ENCODE measurements around the gene XCL2. TPM values are rescaled to one million over a fixed set of nuclear protein-coding genes. Genes with fewer than 3 reads are reported as not detected.
A peak's percentile ranks its signal among the peaks of the same experiment; 100 is the strongest.
"Not testable (repeated sequence)": the region's sequence is repeated elsewhere in the genome, so short reads cannot be mapped to it uniquely, and the experiment has no call there.

The XCL2 gene
- not detected for total RNA-seq
- long read RNA-seq, result 0 reads

DNA sequence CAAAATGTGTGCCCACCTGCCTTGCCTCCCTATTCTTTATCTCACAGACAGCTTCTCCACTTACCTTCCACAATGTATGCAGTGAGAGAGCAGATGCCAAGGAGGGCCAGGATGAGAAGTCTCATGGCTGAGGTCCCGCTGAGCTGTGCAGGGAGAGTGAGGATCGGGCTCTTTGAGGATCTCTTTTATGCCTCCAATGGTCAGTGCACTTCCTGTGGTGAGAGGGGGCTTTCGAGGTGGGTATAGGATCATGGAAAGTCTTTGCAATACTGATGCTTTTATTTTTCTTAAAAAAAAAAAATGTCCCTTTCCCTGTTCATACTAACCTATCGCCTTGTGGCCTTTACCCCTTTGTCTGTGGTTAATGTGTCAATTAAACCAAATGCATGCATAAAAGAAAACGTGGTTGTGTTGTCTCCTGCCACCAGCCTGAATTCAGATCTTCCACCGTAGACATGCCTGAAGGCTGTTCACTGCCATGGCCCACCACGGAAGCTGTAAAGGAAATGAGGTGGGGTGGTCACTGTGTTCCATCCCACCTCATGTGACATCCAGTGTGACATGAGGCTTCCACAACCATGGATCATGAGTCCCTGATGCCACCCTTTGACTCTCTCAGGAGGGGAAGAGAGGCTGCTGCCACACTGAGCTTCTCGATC, at the start of gene XCL2:
TSS of gene XCL2 (minus strand) at position 158 of the 659 bp plus-strand sequence. CDS start at position 125, 33 bp downstream.
- DNase-seq; intact Hi-C loops (cut with DNase I); ATAC-seq (ENCODE audit: poor library complexity): not testable (repeated sequence)

- DNase-seq (no peak), ATAC-seq (ENCODE audit: poor library complexity) (no peak)
- intact Hi-C loops (cut with DNase I), result no loop called here
Observed at GRCh38 chr1:168591641-168592250, 47.9 kb upstream of the XCL2 start.

- no peak for ATAC-seq (ENCODE audit: poor library complexity)
- no peak for DNase-seq
- intact Hi-C loops (cut with DNase I), result no loop called here
Observed at GRCh38 chr1:168591066-168591465, 47.3 kb upstream of the XCL2 start.

DNA sequence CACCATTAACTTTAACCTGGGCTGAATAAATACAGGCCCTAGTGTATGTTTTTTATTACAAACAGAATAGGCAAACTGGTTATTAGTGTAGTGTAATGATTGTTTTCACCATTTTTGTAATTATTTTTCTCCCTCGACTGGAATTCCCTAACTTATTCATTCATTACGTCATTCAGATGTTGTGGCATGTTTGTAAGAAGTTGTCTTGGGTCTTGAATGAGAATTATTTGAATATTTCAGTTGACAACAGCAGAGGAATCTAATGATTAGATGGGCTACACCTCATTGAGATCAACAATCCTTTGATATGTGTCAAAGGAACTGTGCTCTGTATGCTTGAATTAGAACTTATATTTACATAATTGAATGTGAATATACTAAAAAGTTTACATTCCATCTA, 45.4 kb upstream of the XCL2 start:
- no peak for DNase-seq
- ATAC-seq (ENCODE audit: poor library complexity), result no peak
- intact Hi-C loops (cut with DNase I), result no loop called here

GRCh38 chr1:168585937-168586336, 42.1 kb upstream of the XCL2 start:
- no peak for ATAC-seq (ENCODE audit: poor library complexity)

DNA sequence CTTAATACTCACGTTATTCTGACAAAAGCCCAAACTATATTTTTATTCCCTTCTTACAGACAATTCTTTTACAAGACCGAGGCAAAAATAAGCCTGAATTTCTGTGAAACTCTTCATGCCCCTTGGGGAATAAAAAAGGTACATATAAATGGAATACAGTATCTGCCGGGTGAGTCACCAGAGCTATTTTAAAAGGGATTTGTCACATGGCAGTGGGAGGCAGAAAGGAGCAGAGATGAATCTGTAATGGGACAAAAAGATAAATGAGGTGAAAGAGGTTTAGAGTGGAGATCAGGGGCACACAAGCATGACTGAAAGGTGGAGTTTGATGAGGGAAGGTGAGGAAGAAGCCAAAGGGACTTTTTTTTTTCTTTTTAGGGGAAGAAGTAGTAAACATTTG, 41.4 kb upstream of the XCL2 start:
- ATAC-seq (ENCODE audit: poor library complexity), result peak; percentile 64
- intact Hi-C loops (cut with DNase I), result no loop called here

More at GRCh38 chr1:168585937-168586336, 42.1 kb upstream of the XCL2 start:
- intact Hi-C loops (cut with DNase I), result no loop called here
- no peak for DNase-seq

DNA sequence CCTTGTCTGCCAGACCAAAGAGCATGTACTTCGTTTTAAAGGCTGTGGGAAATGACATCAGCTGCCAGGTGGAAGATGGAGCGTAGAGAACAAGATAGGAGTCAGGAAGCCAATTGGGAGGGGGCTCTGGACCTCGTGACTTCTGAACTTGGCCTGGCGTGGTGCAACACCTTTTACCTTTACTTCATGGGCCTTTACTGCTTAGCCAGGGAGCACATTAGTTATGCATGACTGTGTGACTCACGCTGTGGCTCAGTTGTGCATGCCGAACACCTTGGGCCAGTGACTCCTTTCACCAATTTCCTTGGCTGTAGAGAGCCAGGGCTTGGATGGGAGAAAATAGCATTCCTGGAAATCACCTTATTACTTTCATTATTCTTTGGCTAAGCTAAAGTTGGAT, 39.8 kb upstream of the XCL2 start:
- ATAC-seq (ENCODE audit: poor library complexity) (no peak), DNase-seq (no peak)
- intact Hi-C loops (cut with DNase I), result no loop called here

More for the DNA sequence above, 41.4 kb upstream of the XCL2 start:
- no peak for DNase-seq

DNA sequence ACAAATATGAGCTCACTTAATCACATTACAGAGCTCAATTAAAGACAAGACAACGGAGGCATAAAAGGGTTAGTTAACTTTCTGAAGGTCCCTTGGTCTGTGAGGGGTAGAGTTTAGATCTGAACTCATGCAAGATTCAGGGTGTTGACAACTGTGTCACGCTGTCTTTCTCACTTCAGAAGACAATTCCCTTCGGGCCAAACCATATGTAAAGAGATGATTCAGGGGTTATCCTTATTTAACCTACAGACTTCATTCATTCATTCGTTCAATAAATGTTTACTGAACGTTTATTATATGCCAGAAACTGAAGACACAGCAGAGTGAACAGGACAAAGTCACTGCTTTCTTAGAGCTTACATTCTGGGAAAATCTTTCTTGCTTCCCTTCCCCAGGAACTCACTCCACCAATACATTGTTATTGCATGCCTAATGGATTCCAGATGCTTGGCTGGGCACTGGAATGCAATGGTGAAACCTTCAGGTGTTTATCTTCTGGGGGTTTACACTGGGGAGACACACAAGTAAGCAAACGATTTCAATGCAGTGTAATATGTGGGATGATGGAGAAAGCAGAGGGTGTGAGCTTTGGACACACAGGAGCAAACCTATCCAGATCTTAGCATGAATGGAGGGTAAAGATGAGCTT, 39.0 kb upstream of the XCL2 start:
- intact Hi-C loops (cut with DNase I), result no loop called here

DNA sequence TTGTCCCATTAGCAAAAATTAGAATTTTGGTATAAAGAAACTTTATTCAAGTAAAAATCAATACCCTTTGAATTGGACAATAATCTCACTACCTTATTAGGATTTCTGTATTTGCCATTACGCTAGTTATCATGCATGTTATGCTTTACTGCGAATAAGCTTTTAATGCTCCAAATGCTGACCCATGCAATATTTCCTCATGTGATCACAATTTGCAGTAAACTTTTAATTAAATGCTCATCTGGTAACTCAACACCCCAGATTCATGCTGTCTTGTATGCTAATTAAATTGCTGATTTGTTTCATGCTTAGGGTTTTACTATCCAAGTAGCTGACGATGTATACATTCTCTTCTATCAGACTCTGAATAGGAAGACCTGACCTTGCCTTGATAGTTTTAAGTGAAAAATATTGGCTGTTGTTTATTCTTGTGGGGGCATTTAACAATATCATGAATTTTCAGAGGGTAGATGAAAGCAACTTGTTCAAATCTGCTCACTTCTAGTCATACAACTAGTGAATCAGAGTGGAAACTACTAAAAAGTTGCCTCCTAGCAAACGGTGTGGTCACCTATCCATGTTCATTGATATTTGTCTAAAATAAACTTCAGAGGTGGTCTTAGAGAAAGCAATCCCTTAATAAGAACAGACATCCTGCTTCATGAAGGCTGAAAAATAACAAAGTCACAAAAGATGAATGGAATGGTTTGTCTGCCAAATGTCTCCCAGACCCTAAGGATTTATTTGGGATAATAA, 38.2 kb upstream of the XCL2 start:
- ATAC-seq (ENCODE audit: poor library complexity) (no peak), DNase-seq (no peak)
- intact Hi-C loops (cut with DNase I), result no loop called here

More for the DNA sequence above, 39.0 kb upstream of the XCL2 start:
- DNase-seq (no peak), ATAC-seq (ENCODE audit: poor library complexity) (no peak)

- DNase-seq; ATAC-seq (ENCODE audit: poor library complexity); intact Hi-C loops (cut with DNase I): not testable (repeated sequence)
Observed at GRCh38 chr1:168580991-168581390, 37.2 kb upstream of the XCL2 start.

- DNase-seq; intact Hi-C loops (cut with DNase I); ATAC-seq (ENCODE audit: poor library complexity): not testable (repeated sequence)
Observed at GRCh38 chr1:168580290-168580689, 36.5 kb upstream of the XCL2 start.

DNA sequence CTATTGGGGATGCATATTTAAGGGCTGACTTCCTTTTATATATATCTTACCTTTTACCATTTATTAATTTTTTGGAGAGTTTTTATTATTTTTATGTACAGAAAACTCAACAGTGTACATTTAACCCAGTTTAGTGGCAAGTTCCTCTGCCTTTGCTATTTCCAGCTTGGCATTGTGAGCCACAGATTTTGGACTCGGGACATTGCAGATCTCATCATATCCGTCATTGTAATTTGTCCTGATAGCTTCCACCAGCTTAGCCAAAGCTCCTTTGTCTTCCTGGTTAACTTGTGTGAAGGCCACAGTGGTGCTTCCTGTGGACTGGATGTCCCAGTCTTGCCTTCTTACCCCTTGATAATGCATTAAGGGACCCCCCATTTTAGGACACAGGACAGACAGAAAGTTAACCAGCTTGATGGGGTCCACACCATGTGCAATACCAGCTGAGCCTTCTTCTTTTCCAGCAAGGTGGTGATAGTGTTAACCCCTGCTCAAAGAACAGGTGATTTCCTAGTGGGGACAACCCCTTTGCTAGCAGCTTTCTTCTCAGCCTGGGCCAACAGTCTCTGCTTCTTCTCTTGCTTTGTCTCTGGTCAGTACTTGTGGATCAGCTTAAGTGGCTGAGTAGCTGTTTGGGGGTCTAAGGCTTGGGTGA, 34.9 kb upstream of the XCL2 start:
- not testable (repeated sequence) for ATAC-seq (ENCODE audit: poor library complexity); DNase-seq
- intact Hi-C loops (cut with DNase I), result loop anchor here (10.0 kb wide), 1 partner anchor 134 kb away; no protein-coding TSS in a partner anchor

- not testable (repeated sequence) for DNase-seq; ATAC-seq (ENCODE audit: poor library complexity)
- intact Hi-C loops (cut with DNase I), result loop anchor here (10.0 kb wide), 1 partner anchor 131 kb away; no protein-coding TSS in a partner anchor
Observed at GRCh38 chr1:168576245-168576688, 32.5 kb upstream of the XCL2 start, which contains the start of gene XCL1. TSS of gene XCL1 (plus strand) at chr1:168576605. CDS start at chr1:168576638, 33 bp downstream.

GRCh38 chr1:168574234-168574633, 30.4 kb upstream of the XCL2 start:
- ATAC-seq (ENCODE audit: poor library complexity), result peak; percentile 52
- not testable (repeated sequence) for DNase-seq
- intact Hi-C loops (cut with DNase I), result loop anchor here (10.0 kb wide), 1 partner anchor 129 kb away; no protein-coding TSS in a partner anchor

DNA sequence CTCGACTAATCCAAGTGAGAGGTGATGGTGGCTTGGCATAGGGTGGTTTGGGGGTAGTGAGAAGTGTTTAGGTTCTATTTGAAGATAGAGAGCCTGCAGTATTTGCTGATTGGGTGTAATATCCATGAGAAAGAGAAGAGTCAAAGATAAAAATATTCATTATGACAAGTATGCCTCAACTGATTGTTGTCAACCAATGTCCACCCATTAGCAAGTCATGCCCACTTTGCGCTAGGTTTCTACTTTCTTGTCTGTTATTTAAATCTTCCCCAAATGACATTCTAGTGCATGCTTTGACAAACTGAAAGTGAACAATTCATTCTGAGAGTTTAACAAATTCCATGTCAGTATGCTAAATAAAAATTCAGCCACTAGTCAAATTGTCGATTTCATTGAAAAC, 28.8 kb upstream of the XCL2 start:
- no peak for DNase-seq
- intact Hi-C loops (cut with DNase I), result loop anchor here (2.0 to 10.0 kb wide), 2 partner anchors 128 to 230 kb away; no protein-coding TSS in a partner anchor
- ATAC-seq (ENCODE audit: poor library complexity), result no peak

- ATAC-seq (ENCODE audit: poor library complexity), result no peak
- no peak for DNase-seq
- intact Hi-C loops (cut with DNase I), result loop anchor here (10.0 kb wide), 1 partner anchor 126 kb away; no protein-coding TSS in a partner anchor
Observed at GRCh38 chr1:168570652-168571051, 26.9 kb upstream of the XCL2 start.

- no peak for DNase-seq
- intact Hi-C loops (cut with DNase I), result no loop called here
- no peak for ATAC-seq (ENCODE audit: poor library complexity)
Observed at GRCh38 chr1:168568346-168568745, 24.5 kb upstream of the XCL2 start.

DNA sequence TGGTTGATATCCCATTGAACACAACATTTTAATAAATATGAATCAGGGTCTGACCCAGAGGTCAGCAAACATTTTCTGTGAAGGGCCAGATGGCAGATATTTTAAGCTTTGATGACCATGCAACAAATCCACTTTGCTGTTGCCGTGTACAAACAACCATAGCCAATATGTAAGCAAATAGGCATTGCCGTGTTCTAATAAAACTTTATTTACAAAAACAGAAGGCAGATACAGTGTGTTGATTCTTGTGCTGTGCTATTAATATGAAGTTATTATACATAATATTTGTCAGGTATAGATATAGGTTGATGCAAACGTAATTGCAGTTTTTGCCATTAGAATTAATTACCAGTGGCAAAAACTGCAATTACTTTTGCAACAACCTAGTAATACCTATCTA, 23.8 kb upstream of the XCL2 start:
- intact Hi-C loops (cut with DNase I), result no loop called here
- DNase-seq, result no peak
- no peak for ATAC-seq (ENCODE audit: poor library complexity)
